IMR-90 (cell line): ENCODE results near the gene ANK3.

Experiments
- BHLHE40 ChIP-seq: fragments of 150-350 bp; IDR thresholded peaks from 2 replicates; pipeline ENCODE4 v1.6.1; 2016; ENCODE audit warnings: mild to moderate bottlenecking, low read depth, low read length
- CEBPB ChIP-seq: IDR thresholded peaks from 2 replicates; pipeline ENCODE4 v1.6.1; 2012; ENCODE audit warnings: low read depth, low read length, improper control_type of control experiment
- CTCF ChIP-seq: conservative IDR thresholded peaks from 2 replicates; pipeline ENCODE4 v1.5.1; 2012; ENCODE audit warnings: mild to moderate bottlenecking, low read depth, low read length, improper control_type of control experiment
- ELK1 ChIP-seq: fragments of 150-350 bp; IDR thresholded peaks from 2 replicates; pipeline ENCODE4 v1.6.1; 2016; ENCODE audit warnings: low read depth, mild to moderate bottlenecking, low read length, moderate library complexity, borderline replicate concordance
- FOS ChIP-seq: fragments of 150-350 bp; IDR thresholded peaks from 2 replicates; pipeline ENCODE4 v1.6.1; 2016; ENCODE audit warnings: low read depth, low read length
- POLR2A ChIP-seq: IDR thresholded peaks from 2 replicates; pipeline ENCODE4 v1.6.1; 2012; ENCODE audit warnings: mild to moderate bottlenecking, low read depth, low read length
- RAD21 ChIP-seq: IDR thresholded peaks from 2 replicates; pipeline ENCODE4 v1.6.1; 2012; ENCODE audit warnings: low read length, improper control_type of control experiment
- RCOR1 ChIP-seq: IDR thresholded peaks from 2 replicates; pipeline ENCODE4 v1.6.1; 2012; ENCODE audit warnings: mild to moderate bottlenecking, low read length, improper control_type of control experiment; ENCODE audit not compliant: insufficient replicate concordance
- RFX5 ChIP-seq: IDR thresholded peaks from 2 replicates; pipeline ENCODE4 v1.8.0; 2012; ENCODE audit warnings: low read depth, mild to moderate bottlenecking, low read length, moderate library complexity
- SMC3 ChIP-seq: fragments of 150-350 bp; IDR thresholded peaks from 2 replicates; pipeline ENCODE4 v1.6.1; 2016; ENCODE audit warnings: low read depth, mild to moderate bottlenecking, antibody characterized with exemption, low read length, moderate library complexity

- no peak for TF ChIP-seq POLR2A
- TF ChIP-seq SMC3 = no peak
- no peak for TF ChIP-seq CTCF
- no peak for TF ChIP-seq CEBPB
- no peak for TF ChIP-seq BHLHE40
- TF ChIP-seq FOS = no peak
- no peak for TF ChIP-seq RFX5
- no peak for TF ChIP-seq RAD21
- no peak for TF ChIP-seq ELK1
- no peak for TF ChIP-seq RCOR1
These were observed 127.0 kb downstream of the ANK3 start for GRCh38 chr10:60262647-60263126.
